Uterus (tissue), 4 donors: ENCODE data around the gene MESD. TPM values are rescaled to one million over a fixed set of nuclear protein-coding genes. Genes with fewer than 3 reads are reported as not detected.

Experiments used
- DNase-seq, 2 donors: peaks; one replicate each; pipeline ENCODE4 v3.0.0-alpha.2; 2019 to 2020
- H3K27ac ChIP-seq, 2 donors: fragments of 200-600 bp; sonication (generic); 1 replicate in 1 of 2; 2 replicates in 1 of 2; pipeline ENCODE4 v1.5.1; 2016 to 2018
- H3K27me3 ChIP-seq, 2 donors: fragments of 200-600 bp; sonication (generic); one replicate each; pipeline ENCODE4 v1.5.1; 2018 to 2019; ENCODE audit warnings: control low read depth in 1 of 2
- H3K36me3 ChIP-seq, 2 donors: fragments of 200-600 bp; sonication (generic); one replicate each; pipeline ENCODE4 v1.5.1; 2019; ENCODE audit warnings: control low read depth in 1 of 2
- H3K4me1 ChIP-seq, 2 donors: fragments of 200-600 bp; sonication (generic); one replicate each; pipeline ENCODE4 v1.5.1; 2018 to 2019; ENCODE audit warnings: control low read depth in 1 of 2
- H3K4me3 ChIP-seq, 2 donors: fragments of 200-600 bp; sonication (generic); 1 replicate in 1 of 2; 2 replicates in 1 of 2; pipeline ENCODE4 v1.5.1; 2018 to 2019; ENCODE audit warnings: mild to moderate bottlenecking in 1 of 2
- H3K9me3 ChIP-seq, 2 donors: fragments of 200-600 bp; sonication (generic); one replicate each; pipeline ENCODE4 v1.5.1; 2019; ENCODE audit warnings: control low read depth in 1 of 2
- CTCF ChIP-seq, 4 experiments: fragments of 200-600 bp in 2 of 4; fragments of 450-650 bp in 2 of 4; sonication (generic) in 2 of 4; IDR thresholded peaks; one replicate each; pipeline ENCODE4 v1.5.1; 2016 to 2019; ENCODE audit warnings: antibody characterized with exemption in 4 of 4, mild to moderate bottlenecking in 2 of 4, moderate library complexity in 1 of 4
- POLR2A ChIP-seq, 2 donors: fragments of 450-650 bp; IDR thresholded peaks; one replicate each; pipeline ENCODE4 v1.6.1; 2016; ENCODE audit warnings: antibody characterized with exemption in 2 of 2, mild to moderate bottlenecking in 1 of 2, moderate library complexity in 1 of 2
- intact Hi-C: fragments of 100-400 bp; cut with DNase I; formaldehyde crosslinking; loops from one replicate; pipeline ENCODE4 v1.15.1; 2023; ENCODE audit warnings: low total_unique reads
- microRNA-seq: library from miRNA; unstranded; fragments of <30 nt; microRNA quantifications from one replicate; pipeline ENCODE4, GENCODE V29; 2016; ENCODE audit warnings: borderline microRNAs expressed, borderline replicate concordance
- small RNA-seq: library from RNA; depleted of rRNA; stranded (forward); fragments of <200 nt; gene quantifications from one replicate; pipeline ENCODE3, GENCODE V24; 2016
- total RNA-seq, 4 donors: library from RNA; depleted of rRNA in 3 of 4; stranded (reverse); fragments of >200 nt in 3 of 4; gene quantifications; one replicate each; pipeline versions ENCODE4 v1.1.0 to v1.2.4, GENCODE V29; 2014 to 2023
- donor health status: DM: yes; HTN: yes; CAD: no.

Gene MESD
- total RNA-seq, 4 donors from 2014 or later: 23.6 to 48.7 (median 27.7) TPM

GRCh38 chr15:80904998-80905397 is 84.6 kb downstream of the MESD start:
- Histone ChIP-seq H3K4me1 (no peaks in the 10 kb centered on the region), H3K27ac (no peak overlapping the region), H3K36me3 (no peaks in the 10 kb centered on the region), H3K9me3 (no peaks in the 10 kb centered on the region), H3K4me3 (no peak overlapping the region), H3K27me3 (no peaks in the 10 kb centered on the region)
- DNase-seq: no peak
- TF ChIP-seq CTCF (IDR thresholded peaks at IDR 0.05) (no peak), POLR2A (IDR thresholded peaks at IDR 0.05) (no peak)
- intact Hi-C loops: no loop called here

- Histone ChIP-seq H3K27me3 (no peaks in the 10 kb centered on the region), H3K36me3 (no peaks in the 10 kb centered on the region)
Measured at GRCh38 chr15:80902298-80902801, 87.3 kb downstream of the MESD start.

GRCh38 chr15:80898040-80898439 is 91.6 kb downstream of the MESD start:
- Histone ChIP-seq H3K27me3 (no peaks in the 10 kb centered on the region), H3K4me1 (no peaks in the 10 kb centered on the region), H3K9me3 (no peaks in the 10 kb centered on the region), H3K36me3 (no peaks in the 10 kb centered on the region), H3K27ac (no peak overlapping the region), H3K4me3 (no peak overlapping the region)
- no peak for DNase-seq
- TF ChIP-seq POLR2A (IDR thresholded peaks at IDR 0.05): no peak
- no peak for TF ChIP-seq CTCF (IDR thresholded peaks at IDR 0.05)
- intact Hi-C loops: no loop called here

More at GRCh38 chr15:80902298-80902801, 87.3 kb downstream of the MESD start:
- no peaks in the 10 kb centered on the region for H3K4me1 ChIP-seq
- TF ChIP-seq POLR2A (IDR thresholded peaks at IDR 0.05) (no peak), CTCF (IDR thresholded peaks at IDR 0.05) (no peak)
- H3K4me3 ChIP-seq: no peak overlapping the region
- H3K27ac ChIP-seq: no peak overlapping the region
- no peaks in the 10 kb centered on the region for H3K9me3 ChIP-seq
- DNase-seq: peak in 1 of 2 donors; percentile 31
- intact Hi-C loops: no loop called here

Small RNA genes within 50 kb of the gene (microRNA-seq; reads per million reads assigned to microRNA genes)
- gene MIR4514: not detected

Small RNA genes within 50 kb of the gene (small RNA-seq; reads per million reads assigned to genes)
- gene MIR4514: not detected

Other genes with a start within 250 kb of the MESD start
- gene CEMIP, start 210.4 kb downstream of the MESD start, total RNA-seq: 1 to 10 TPM in 3 of 4 donors, under 1 TPM in 1; under 0.01 to 1.9 (median 1.1) TPM
- 10 to 100 TPM; 10.1 to 22.4 (median 17.8) TPM for gene TLNRD1, start 11.1 kb upstream of the MESD start, total RNA-seq
- 1 to 10 TPM in 2 of 4 donors, not detected in 2; 2.8 to 3.3 TPM for gene CFAP161, start 144.5 kb upstream of the MESD start, total RNA-seq
- gene IL16, start 207.1 kb upstream of the MESD start, total RNA-seq: 10 to 100 TPM; 16.6 to 69.2 (median 23.1) TPM